H9 (cell line): Measurements from ENCODE around the gene TMEM131. TPM values are rescaled to one million over a fixed set of nuclear protein-coding genes. Genes with fewer than 3 reads are reported as not detected.

Experiments used
- DNase-seq: peaks from one replicate; pipeline ENCODE4 v3.0.0-alpha.2; 2017
- H2AFZ ChIP-seq: one replicate; pipeline ENCODE4 v1.6.1; 2013; ENCODE audit warnings: mild to moderate bottlenecking, low read length, control low read depth, moderate library complexity
- H2AK5ac ChIP-seq: 2 replicates; pipeline ENCODE4 v1.6.1; 2013; ENCODE audit warnings: low read length, control low read depth, mixed read lengths; ENCODE audit not compliant: insufficient read length
- H2BK120ac ChIP-seq: one replicate; pipeline ENCODE4 v1.6.1; 2013; ENCODE audit warnings: low read depth, mild to moderate bottlenecking, low read length, control low read depth, inconsistent platforms; ENCODE audit not compliant: poor library complexity, severe bottlenecking
- H2BK12ac ChIP-seq: 2 replicates; pipeline ENCODE4 v1.6.1; 2013; ENCODE audit warnings: low read length, control low read depth, mixed read lengths, low read depth; ENCODE audit not compliant: insufficient read length
- H2BK15ac ChIP-seq: 2 replicates; pipeline ENCODE4 v1.6.1; 2013; ENCODE audit warnings: low read depth, low read length, control low read depth
- H2BK20ac ChIP-seq: one replicate; pipeline ENCODE4 v1.6.1; 2013; ENCODE audit warnings: low read depth, mild to moderate bottlenecking, low read length, control low read depth, inconsistent platforms; ENCODE audit not compliant: poor library complexity, severe bottlenecking
- H2BK5ac ChIP-seq: 2 replicates; pipeline ENCODE4 v1.6.1; 2013; ENCODE audit warnings: low read length, control low read depth, mixed read lengths; ENCODE audit not compliant: insufficient read length
- H3K14ac ChIP-seq: 2 replicates; pipeline ENCODE4 v1.6.1; 2013; ENCODE audit warnings: low read length, control low read depth; ENCODE audit not compliant: insufficient read depth
- H3K18ac ChIP-seq: 2 replicates; pipeline ENCODE4 v1.6.1; 2013; ENCODE audit warnings: low read depth, mild to moderate bottlenecking, mixed read lengths, low read length, control low read depth; ENCODE audit not compliant: insufficient read length
- H3K23ac ChIP-seq: 2 replicates; pipeline ENCODE4 v1.6.1; 2013; ENCODE audit warnings: low read length, control low read depth, mixed read lengths, low read depth; ENCODE audit not compliant: insufficient read length
- H3K23me2 ChIP-seq: 2 replicates; pipeline ENCODE4 v1.6.1; 2013; ENCODE audit warnings: low read depth, mild to moderate bottlenecking, mixed read lengths, low read length, control low read depth; ENCODE audit not compliant: insufficient read length, poor library complexity, severe bottlenecking
- H3K27ac ChIP-seq: 2 replicates; pipeline ENCODE4 v1.5.1; 2013; ENCODE audit warnings: low read length, control low read depth, mixed read lengths, low read depth; ENCODE audit not compliant: insufficient read length
- H3K27me3 ChIP-seq: 2 replicates; pipeline ENCODE4 v1.6.1; 2013; ENCODE audit warnings: low read length, control low read depth, inconsistent platforms; ENCODE audit not compliant: insufficient read depth
- H3K4ac ChIP-seq: 2 replicates; pipeline ENCODE4 v1.6.1; 2013; ENCODE audit warnings: low read depth, mild to moderate bottlenecking, control low read depth, inconsistent platforms, low read length, moderate library complexity
- H3K4me1 ChIP-seq: 2 replicates; pipeline ENCODE4 v1.6.1; 2013; ENCODE audit warnings: low read length, control low read depth, inconsistent platforms; ENCODE audit not compliant: insufficient read depth
- H3K4me2 ChIP-seq: 2 replicates; pipeline ENCODE4 v1.6.1; 2013; ENCODE audit warnings: low read length, control low read depth, mixed read lengths; ENCODE audit not compliant: insufficient read length, insufficient read depth
- H3K56ac ChIP-seq: 2 replicates; pipeline ENCODE4 v1.6.1; 2013; ENCODE audit warnings: low read depth, mild to moderate bottlenecking, mixed read lengths, low read length, control low read depth; ENCODE audit not compliant: insufficient read length
- H3K79me1 ChIP-seq: 2 replicates; pipeline ENCODE4 v1.6.1; 2013; ENCODE audit warnings: low read depth, mild to moderate bottlenecking, moderate library complexity, low read length, control low read depth, inconsistent platforms; ENCODE audit not compliant: insufficient read depth, poor library complexity, severe bottlenecking
- H3K79me2 ChIP-seq: 2 replicates; pipeline ENCODE4 v1.6.1; 2013; ENCODE audit warnings: low read length, control low read depth, inconsistent platforms; ENCODE audit not compliant: insufficient read depth
- H3K9ac ChIP-seq: 2 replicates; pipeline ENCODE4 v1.6.1; 2013; ENCODE audit warnings: low read length, control low read depth, mixed read lengths; ENCODE audit not compliant: insufficient read length; ENCODE audit errors: extremely low read depth
- H3K9me3 ChIP-seq: one replicate; pipeline ENCODE4 v1.6.1; 2013; ENCODE audit warnings: low read depth, low read length, inconsistent platforms; ENCODE audit not compliant: control insufficient read depth
- H3T11ph ChIP-seq: one replicate; pipeline ENCODE4 v1.6.1; 2013; ENCODE audit warnings: mild to moderate bottlenecking, low read length, control low read depth, inconsistent platforms
- H4K20me1 ChIP-seq: one replicate; pipeline ENCODE4 v1.6.1; 2013; ENCODE audit not compliant: control insufficient read depth, insufficient read length, insufficient read depth
- H4K5ac ChIP-seq: 2 replicates; pipeline ENCODE4 v1.6.1; 2013; ENCODE audit warnings: low read depth, mild to moderate bottlenecking, mixed read lengths, low read length, control low read depth; ENCODE audit not compliant: insufficient read length
- H4K8ac ChIP-seq: replicated peaks from 2 replicates; pipeline ENCODE4 v1.6.1; 2013; ENCODE audit warnings: low read length, control low read depth, mixed read lengths, low read depth; ENCODE audit not compliant: insufficient read length
- H4K91ac ChIP-seq: 2 replicates; pipeline ENCODE4 v1.6.1; 2013; ENCODE audit warnings: low read depth, mild to moderate bottlenecking, moderate library complexity, mixed read lengths, low read length, control low read depth; ENCODE audit not compliant: insufficient read length
- H3K27ac Mint-ChIP-seq, 3 experiments: 2 replicates in 2 of 3; 3 replicates in 1 of 3; pipeline ENCODE4 v1.8.0; 2020 to 2021; ENCODE audit warnings: mixed read lengths in 3 of 3, mild to moderate bottlenecking in 1 of 3, moderate library complexity in 1 of 3
- H3K27me3 Mint-ChIP-seq: 2 replicates; pipeline ENCODE4 v1.8.0; 2021; ENCODE audit warnings: low read depth, mild to moderate bottlenecking, moderate library complexity, mixed read lengths
- H3K36me3 Mint-ChIP-seq, 3 experiments: 2 replicates in 2 of 3; 3 replicates in 1 of 3; pipeline ENCODE4 v1.8.0; 2020 to 2021; ENCODE audit warnings: low read depth in 3 of 3, mixed read lengths in 3 of 3; ENCODE audit not compliant: insufficient read depth in 1 of 3
- H3K4me1 Mint-ChIP-seq, 2 experiments: 2 replicates each; pipeline ENCODE4 v1.8.0; 2020; ENCODE audit warnings: mixed read lengths in 2 of 2
- H3K4me3 Mint-ChIP-seq, 2 experiments: 2 replicates in 1 of 2; 3 replicates in 1 of 2; pipeline ENCODE4 v1.8.0; 2020 to 2021; ENCODE audit warnings: mild to moderate bottlenecking in 2 of 2, mixed read lengths in 2 of 2, moderate library complexity in 1 of 2
- H3K9me3 Mint-ChIP-seq, 2 experiments: 2 replicates in 1 of 2; 3 replicates in 1 of 2; pipeline ENCODE4 v1.8.0; 2020; ENCODE audit warnings: mild to moderate bottlenecking in 2 of 2, mixed read lengths in 2 of 2, moderate library complexity in 1 of 2
- CTCF ChIP-seq: fragments of 200-600 bp; sonication (generic); conservative IDR thresholded peaks from 3 replicates; pipeline ENCODE4 v1.8.0; 2021; ENCODE audit warnings: antibody characterized with exemption, mild to moderate bottlenecking
- WGBS: extraction: QIAGEN DNeasy Blood & Tissue Kit; methylation state at CpG from one replicate; pipeline ENCODE4 v1.1.7; 2013; ENCODE audit warnings: missing lambda C conversion rate, low lambda C conversion rate, mixed read lengths; ENCODE audit not compliant: insufficient read length; ENCODE audit errors: extremely low coverage; 5-methylcytosine and 5-hydroxymethylcytosine counted together
- total RNA-seq: library from RNA; stranded (reverse); gene quantifications from 2 replicates; pipeline ENCODE4 v1.2.1, GENCODE V29; 2021

The TMEM131 gene
- total RNA-seq, 1 experiment from 2014 or later: 20.9 TPM

- no peak overlapping the region for H3K4me2 ChIP-seq
- H3T11ph ChIP-seq: no peak overlapping the region
- no CpG with 5 or more reads among the region's 12 CpGs for WGBS
- Mint-ChIP-seq H3K27me3 (no peaks in the 10 kb centered on the region; the same call in none of the 2 replicates), H3K9me3 (peaks cover 0 to 2% of the 10 kb centered on the region in 2 experiments; a peak in 2 of 5 replicates), H3K27ac (no peak overlapping the region; a peak in 1 of 7 replicates), H3K4me1 (no peaks in the 10 kb centered on the region), H3K36me3 (no peaks in the 10 kb centered on the region; a peak in 2 of 7 replicates), H3K4me3 (no peak overlapping the region)
- H3K14ac ChIP-seq: no peak overlapping the region
- no peak overlapping the region for H2AFZ ChIP-seq
- no peaks in the 10 kb centered on the region for H3K79me2 ChIP-seq
- H3K27me3 ChIP-seq: no peaks in the 10 kb centered on the region
- no peak overlapping the region for H4K5ac ChIP-seq
- H3K9ac ChIP-seq: no peak overlapping the region
- no peak overlapping the region for H3K4ac ChIP-seq
- no peaks in the 10 kb centered on the region for H3K9me3 ChIP-seq
- no peaks in the 10 kb centered on the region for H4K20me1 ChIP-seq
- no peak overlapping the region for H3K23ac ChIP-seq
- H4K8ac ChIP-seq: no peak overlapping the region
- no peak overlapping the region for H2AK5ac ChIP-seq
- no peaks in the 10 kb centered on the region for H3K79me1 ChIP-seq
- H2BK120ac ChIP-seq: no peak overlapping the region
- H3K27ac ChIP-seq: no peak overlapping the region
- H2BK5ac ChIP-seq: no peak overlapping the region
- H2BK12ac ChIP-seq: no peak overlapping the region
- no peak overlapping the region for H3K18ac ChIP-seq
- no peak for DNase-seq
- H4K91ac ChIP-seq: no peak overlapping the region
- H3K56ac ChIP-seq: no peak overlapping the region
- H2BK15ac ChIP-seq: no peak overlapping the region
- no peaks in the 10 kb centered on the region for H3K23me2 ChIP-seq
- no peak overlapping the region for H2BK20ac ChIP-seq
- H3K4me1 ChIP-seq: no peaks in the 10 kb centered on the region
- no peak for TF ChIP-seq CTCF
Observed at GRCh38 chr2:97728091-97728731, 267.5 kb downstream of the TMEM131 start.
